H1 (cell line): ENCODE results near the gene HSPD1. TPM values are rescaled to one million over a fixed set of nuclear protein-coding genes. Genes with fewer than 3 reads are reported as not detected.

Experiments used
- CTCF ChIA-PET: fragments of 300-600 bp; sonication (Branson Sonifier 250); formaldehyde crosslinking; loops from one replicate; lab custom pipeline; 2021; ENCODE audit not compliant: partially characterized antibody; lab: Charles Lee
- POLR2A ChIA-PET: fragments of 300-600 bp; sonication (Branson Sonifier 250); formaldehyde crosslinking; loops from one replicate; lab custom pipeline; 2021; ENCODE audit warnings: inconsistent platforms; ENCODE audit not compliant: partially characterized antibody; lab: Charles Lee
- DNase-seq, 2 experiments: peaks; one replicate each; pipeline versions ENCODE4 v3.0.0 to v3.0.0-alpha.2; 2010 to 2022; ENCODE audit warnings: low spot score in 2 of 2, low read depth in 1 of 2, mixed read lengths in 1 of 2
- FAIRE-seq: peaks from 2 replicates; lab custom pipeline; 2011; peaks lifted over from hg19 to GRCh38; lab: Jason Lieb, UNC
- H2AFZ ChIP-seq: 2 replicates; pipeline ENCODE4 v1.8.1; 2012; ENCODE audit warnings: low read length, inconsistent platforms
- H2AK5ac ChIP-seq: 2 replicates; pipeline ENCODE4 v1.6.1; 2013; ENCODE audit warnings: low read depth, low read length
- H2BK120ac ChIP-seq: replicated peaks from 2 replicates; pipeline ENCODE3; 2013; ENCODE audit warnings: low read depth, low read length, inconsistent platforms
- H2BK12ac ChIP-seq: 2 replicates; pipeline ENCODE4 v1.6.1; 2013; ENCODE audit warnings: low read depth, low read length
- H2BK15ac ChIP-seq: 2 replicates; pipeline ENCODE4 v1.6.1; 2013; ENCODE audit warnings: low read length
- H2BK20ac ChIP-seq: 2 replicates; pipeline ENCODE4 v1.6.1; 2013; ENCODE audit warnings: low read length
- H2BK5ac ChIP-seq: 2 replicates; pipeline ENCODE4 v1.6.1; 2013; ENCODE audit warnings: low read depth, low read length
- H3K14ac ChIP-seq: 2 replicates; pipeline ENCODE4 v1.6.1; 2013; ENCODE audit warnings: inconsistent platforms; ENCODE audit not compliant: insufficient read length
- H3K18ac ChIP-seq: 2 replicates; pipeline ENCODE4 v1.6.1; 2013; ENCODE audit warnings: low read length; ENCODE audit errors: extremely low read depth
- H3K23ac ChIP-seq: 2 replicates; pipeline ENCODE4 v1.6.1; 2013; ENCODE audit warnings: inconsistent platforms; ENCODE audit not compliant: insufficient read length
- H3K23me2 ChIP-seq: 2 replicates; pipeline ENCODE4 v1.6.1; 2013; ENCODE audit warnings: low read depth, low read length
- H3K27ac ChIP-seq: 2 replicates; pipeline ENCODE4 v1.6.1; 2011; ENCODE audit warnings: low read depth, low read length, inconsistent platforms
- H3K27me3 ChIP-seq, 4 experiments: replicated peaks in 1 of 4; 1 replicate in 1 of 4; 2 replicates in 3 of 4; pipeline versions ENCODE4 v1.6.1 to v1.8.1; 2011 to 2013; ENCODE audit warnings: low read length in 3 of 4, mild to moderate bottlenecking in 3 of 4, inconsistent platforms in 2 of 4, mixed read lengths in 2 of 4, moderate library complexity in 1 of 4; ENCODE audit not compliant: control insufficient read depth in 3 of 4, insufficient read depth in 3 of 4; ENCODE audit errors: extremely low read depth in 1 of 4
- H3K36me3 ChIP-seq, 4 experiments: 2 replicates each; pipeline versions ENCODE4 v1.6.1 to v1.8.1; 2011 to 2013; ENCODE audit warnings: mild to moderate bottlenecking in 4 of 4, low read length in 3 of 4, moderate library complexity in 2 of 4, control low read depth in 1 of 4, inconsistent platforms in 1 of 4; ENCODE audit not compliant: insufficient read depth in 4 of 4, control insufficient read depth in 2 of 4
- H3K4ac ChIP-seq: replicated peaks from 2 replicates; pipeline ENCODE3; 2013; ENCODE audit warnings: low read length, low read depth, mixed read lengths, inconsistent platforms; ENCODE audit not compliant: insufficient read length
- H3K4me1 ChIP-seq, 4 experiments: replicated peaks in 1 of 4; 1 replicate in 1 of 4; 2 replicates in 3 of 4; pipeline versions ENCODE4 v1.6.1 to v1.8.1; 2011 to 2013; ENCODE audit warnings: low read length in 3 of 4, inconsistent platforms in 2 of 4, mixed read lengths in 1 of 4; ENCODE audit not compliant: insufficient read depth in 4 of 4, control insufficient read depth in 3 of 4
- H3K4me2 ChIP-seq, 2 experiments: 2 replicates each; pipeline versions ENCODE4 v1.6.1 to v1.8.1; 2011 to 2013; ENCODE audit warnings: low read depth in 2 of 2, low read length in 2 of 2, control low read depth in 1 of 2, inconsistent platforms in 1 of 2, mild to moderate bottlenecking in 1 of 2; ENCODE audit not compliant: insufficient read depth in 1 of 2
- H3K4me3 ChIP-seq, 4 experiments: fragments of 200-600, 300-600 bp in 1 of 4; sonication (generic), shearing (Covaris generic), sonication (Bioruptor Twin) in 1 of 4; 2 replicates each; pipeline versions ENCODE4 v1.5.1 to v1.8.1; 2011 to 2016; ENCODE audit warnings: low read length in 4 of 4, low read depth in 3 of 4, control low read depth in 2 of 4, inconsistent platforms in 2 of 4, mild to moderate bottlenecking in 2 of 4, mixed read lengths in 1 of 4, moderate library complexity in 1 of 4; ENCODE audit not compliant: insufficient read depth in 2 of 4; ENCODE audit errors: extremely low read depth in 1 of 4
- H3K56ac ChIP-seq: replicated peaks from 2 replicates; pipeline ENCODE3; 2013; ENCODE audit warnings: low read depth, mild to moderate bottlenecking, mixed read lengths, low read length, inconsistent platforms; ENCODE audit not compliant: insufficient read length
- H3K79me1 ChIP-seq: 2 replicates; pipeline ENCODE4 v1.6.1; 2013; ENCODE audit warnings: low read depth, low read length, control low read depth
- H3K79me2 ChIP-seq, 2 experiments: 2 replicates each; pipeline versions ENCODE4 v1.6.1 to v1.8.1; 2012 to 2013; ENCODE audit warnings: low read length in 2 of 2, mild to moderate bottlenecking in 2 of 2, inconsistent platforms in 1 of 2; ENCODE audit not compliant: insufficient read depth in 2 of 2, control insufficient read depth in 1 of 2
- H3K9ac ChIP-seq, 4 experiments: replicated peaks in 1 of 4; 1 replicate in 1 of 4; 2 replicates in 3 of 4; pipeline versions ENCODE4 v1.6.1 to v1.8.1; 2011 to 2013; ENCODE audit warnings: low read depth in 3 of 4, low read length in 3 of 4, control low read depth in 2 of 4, mild to moderate bottlenecking in 2 of 4, moderate library complexity in 2 of 4, inconsistent platforms in 1 of 4; ENCODE audit errors: extremely low read depth in 1 of 4
- H3K9me3 ChIP-seq, 2 experiments: 2 replicates each; pipeline versions ENCODE4 v1.6.1 to v1.8.1; 2012 to 2013; ENCODE audit warnings: mild to moderate bottlenecking in 2 of 2, moderate library complexity in 2 of 2, control low read depth in 1 of 2, inconsistent platforms in 1 of 2, low read depth in 1 of 2, low read length in 1 of 2, mixed read lengths in 1 of 2; ENCODE audit not compliant: insufficient read depth in 2 of 2
- H4K20me1 ChIP-seq, 2 experiments: replicated peaks in 1 of 2; 2 replicates each; pipeline versions ENCODE3 to v1.8.1; 2011 to 2013; ENCODE audit warnings: inconsistent platforms in 2 of 2, low read length in 2 of 2, mild to moderate bottlenecking in 1 of 2; ENCODE audit not compliant: insufficient read depth in 2 of 2, control insufficient read depth in 1 of 2
- H4K5ac ChIP-seq: 2 replicates; pipeline ENCODE4 v1.6.1; 2013; ENCODE audit warnings: low read length, low read depth, mixed read lengths, inconsistent platforms; ENCODE audit not compliant: insufficient read length
- H4K8ac ChIP-seq: 2 replicates; pipeline ENCODE4 v1.8.0; 2013; ENCODE audit warnings: mild to moderate bottlenecking, moderate library complexity, low read length, inconsistent platforms; ENCODE audit not compliant: insufficient read depth; ENCODE audit errors: extremely low read depth
- H4K91ac ChIP-seq: replicated peaks from 2 replicates; pipeline ENCODE3; 2013; ENCODE audit warnings: low read length, mixed read lengths, inconsistent platforms; ENCODE audit not compliant: insufficient read length
- EP300 ChIP-seq, 2 experiments: IDR thresholded peaks; 1 replicate in 1 of 2; 2 replicates in 1 of 2; pipeline ENCODE4 v1.6.1; 2011 to 2012; ENCODE audit warnings: low read depth in 2 of 2, low read length in 2 of 2, mild to moderate bottlenecking in 2 of 2, borderline replicate concordance in 1 of 2, inconsistent platforms in 1 of 2, moderate library complexity in 1 of 2
- EZH2 ChIP-seq: fragments of 200-600 bp; sonication (generic); IDR thresholded peaks from 2 replicates; pipeline ENCODE4 v1.7.1; 2012; ENCODE audit warnings: low read depth, mild to moderate bottlenecking, moderate library complexity, low read length, inconsistent platforms; ENCODE audit not compliant: severe bottlenecking
- HDAC2 ChIP-seq, 2 experiments: fragments of 300-600 bp in 1 of 2; sonication (generic) in 1 of 2; IDR thresholded peaks; 2 replicates each; pipeline ENCODE4 v1.6.1; 2011 to 2012; ENCODE audit warnings: low read depth in 2 of 2, low read length in 2 of 2, mild to moderate bottlenecking in 2 of 2, moderate library complexity in 2 of 2, borderline replicate concordance in 1 of 2, inconsistent platforms in 1 of 2
- KDM5A ChIP-seq: fragments of 200-600 bp; IDR thresholded peaks from 2 replicates; pipeline ENCODE4 v1.7.1; 2012; ENCODE audit warnings: mild to moderate bottlenecking, low read length, inconsistent platforms, mixed read lengths
- NANOG ChIP-seq: IDR thresholded peaks from 2 replicates; pipeline ENCODE4 v1.6.1; 2011; ENCODE audit warnings: low read length, low read depth, mild to moderate bottlenecking, inconsistent platforms; ENCODE audit not compliant: insufficient read depth, poor library complexity, severe bottlenecking
- POLR2AphosphoS5 ChIP-seq: IDR thresholded peaks from 2 replicates; pipeline ENCODE4 v1.6.1; 2011; ENCODE audit warnings: low read depth, low read length
- POU5F1 ChIP-seq: IDR thresholded peaks from 2 replicates; pipeline ENCODE4 v1.6.1; 2011; ENCODE audit warnings: low read depth, mild to moderate bottlenecking, low read length, moderate library complexity
- RAD21 ChIP-seq, 2 experiments: IDR thresholded peaks in 1 of 2; conservative IDR thresholded peaks in 1 of 2; 2 replicates each; pipeline ENCODE4 v1.6.1; 2011; ENCODE audit warnings: low read depth in 2 of 2, low read length in 2 of 2, improper control_type of control experiment in 1 of 2, inconsistent platforms in 1 of 2, mild to moderate bottlenecking in 1 of 2, moderate library complexity in 1 of 2
- RBBP5 ChIP-seq: IDR thresholded peaks from 2 replicates; pipeline ENCODE4 v1.7.1; 2012; ENCODE audit warnings: low read depth, mild to moderate bottlenecking, inconsistent platforms, low read length, moderate library complexity, borderline replicate concordance
- RFX5 ChIP-seq: IDR thresholded peaks from 2 replicates; pipeline ENCODE4 v1.6.1; 2011; ENCODE audit warnings: low read depth, low read length, improper control_type of control experiment, borderline replicate concordance
- SIRT6 ChIP-seq: IDR thresholded peaks from one replicate; pipeline ENCODE4 v1.7.1; 2012; ENCODE audit warnings: low read length, inconsistent platforms
- SP4 ChIP-seq: IDR thresholded peaks from 2 replicates; pipeline ENCODE4 v1.6.1; 2012; ENCODE audit warnings: low read length, inconsistent platforms
- WGBS, 2 experiments: shearing (Covaris generic) in 1 of 2; methylation state at CpG; one replicate each; pipeline versions ENCODE4 v1.1.6 to v1.1.7; 2013 to 2015; ENCODE audit warnings: low lambda C conversion rate in 2 of 2, mixed read lengths in 2 of 2, inconsistent platforms in 1 of 2, low coverage in 1 of 2, missing lambda C conversion rate in 1 of 2; ENCODE audit not compliant: insufficient replicate concordance in 2 of 2, insufficient coverage in 1 of 2, insufficient read length in 1 of 2; ENCODE audit errors: extremely low coverage in 1 of 2, missing lambda C conversion rate in 1 of 2; 5-methylcytosine and 5-hydroxymethylcytosine counted together
- polyA plus RNA-seq, 7 experiments: library from polyadenylated mRNA; depleted of rRNA in 3 of 7; stranded (reverse) in 5 of 7; unstranded in 2 of 7; fragments of >200 nt in 5 of 7; fragments of 200-250 nt in 2 of 7; gene quantifications; 1 replicate in 5 of 7; 2 replicates in 1 of 7; 4 replicates in 1 of 7; pipeline versions ENCODE4 v1.2.1 to v1.2.3, GENCODE V29; 2011 to 2013; ENCODE audit warnings: missing spikeins in 2 of 7, mixed read lengths in 2 of 7
- total RNA-seq: library from RNA; stranded (reverse); fragmentation: NEBNext Ultra II Directional; extraction: Animal tissue kit (Norgen Biotek cat#: 25700); gene quantifications from 2 replicates; pipeline ENCODE4 v1.2.1, GENCODE V29; 2021

The HSPD1 gene
- total and polyA plus RNA-seq, 2 of the 8 experiments (the other 6 are each of a cell fraction or from before 2014, with no cell fraction given), result 221 to 1,108 TPM

- Histone ChIP-seq H2BK5ac (no peak overlapping the region), H3K23ac (no peak overlapping the region), H2BK20ac (no peak overlapping the region), H2BK12ac (no peak overlapping the region), H3K9me3 (peaks cover 0 to 3% of the 10 kb centered on the region in 2 experiments; a peak in 1 of 4 replicates), H3K79me1 (peaks cover 4% of the 10 kb centered on the region), H3K4me3 (peak overlapping the region in 3 of 4 experiments; percentile 87 to 97 (median 92); a peak in 5 of 8 replicates), H3K18ac (no peak overlapping the region), H3K9ac (peak overlapping the region in 1 of 4 experiments; percentile 90; a peak in 1 of 7 replicates), H4K8ac (no peak overlapping the region), H3K4ac (no peak overlapping the region), H4K5ac (no peak overlapping the region), H3K36me3 (no peaks in the 10 kb centered on the region; a peak in 1 of 8 replicates), H4K20me1 (peaks cover 0 to 7% of the 10 kb centered on the region in 2 experiments), H3K23me2 (peaks cover 3% of the 10 kb centered on the region), H3K27ac (no peak overlapping the region), H3K4me2 (peak overlapping the region; percentile 70 to 73; a peak in 3 of 4 replicates), H2AK5ac (no peak overlapping the region), H3K4me1 (peaks cover 0 to 5% (median 0%) of the 10 kb centered on the region in 4 experiments; a peak in 2 of 7 replicates), H3K27me3 (no peaks in the 10 kb centered on the region), H2BK120ac (no peak overlapping the region), H3K79me2 (peaks cover 16 to 46% of the 10 kb centered on the region in 2 experiments), H4K91ac (no peak overlapping the region), H2BK15ac (no peak overlapping the region), H2AFZ (no peak overlapping the region), H3K14ac (no peak overlapping the region), H3K56ac (no peak overlapping the region)
- CTCF ChIA-PET, result interaction anchor here (0.6 kb wide), 1 partner anchor 75 kb away, joined by 4 read pairs; no protein-coding TSS in a partner anchor
- no peak for DNase-seq
- TF ChIP-seq NANOG, result no peak
- no peak for TF ChIP-seq RAD21 (IDR thresholded peaks at IDR 0.05 in 1 of 2, conservative IDR thresholded peaks at IDR 0.05 in 1 of 2; ENCODE audit: low read depth in 2 of 2, low read length in 2 of 2)
- TF ChIP-seq SP4, result no peak
- TF ChIP-seq RBBP5, result no peak
- TF ChIP-seq RFX5, result no peak
- TF ChIP-seq POU5F1, result no peak
- TF ChIP-seq EP300 (IDR thresholded peaks at IDR 0.05; ENCODE audit: borderline replicate concordance in 1 of 2, low read depth in 2 of 2, low read length in 2 of 2), result no peak
- TF ChIP-seq HDAC2 (IDR thresholded peaks at IDR 0.05; ENCODE audit: borderline replicate concordance in 1 of 2, low read depth in 2 of 2, low read length in 2 of 2), result no peak
- no peak for TF ChIP-seq KDM5A
- no peak for TF ChIP-seq EZH2
- TF ChIP-seq SIRT6, result no peak
- no peak for TF ChIP-seq POLR2AphosphoS5
- FAIRE-seq, result no peak
- POLR2A ChIA-PET, result interaction anchor here (0.8 kb wide), 1 partner anchor 26 kb away, joined by 3 read pairs; no protein-coding TSS in a partner anchor
- 95% methylated on average over 2 of the region's 2 CpGs; no CpG with 5 or more reads in 1 of the 2 experiments for WGBS, 2 experiments
Measured at GRCh38 chr2:197454923-197455322, 44.7 kb downstream of the HSPD1 start.
